ENCODE results near the gene DTX3L. TPM values are rescaled to one million over a fixed set of nuclear protein-coding genes. Genes with fewer than 3 reads are reported as not detected.

DTX3L gene
- total RNA-seq, 1 experiment from 2014 or later = 17.3 TPM

- no peaks in the 10 kb centered on the region for H3K27me3 Mint-ChIP-seq (ENCODE audit: insufficient read depth, unreplicated experiment)
- BruUV-seq (replicated peaks) = no TSS peak
- peaks cover 6% of the 10 kb centered on the region for H3K36me3 Mint-ChIP-seq (ENCODE audit: insufficient read depth, unreplicated experiment)
Observed at GRCh38 chr3:122516846-122517360, 47.2 kb upstream of the DTX3L start.

DNA sequence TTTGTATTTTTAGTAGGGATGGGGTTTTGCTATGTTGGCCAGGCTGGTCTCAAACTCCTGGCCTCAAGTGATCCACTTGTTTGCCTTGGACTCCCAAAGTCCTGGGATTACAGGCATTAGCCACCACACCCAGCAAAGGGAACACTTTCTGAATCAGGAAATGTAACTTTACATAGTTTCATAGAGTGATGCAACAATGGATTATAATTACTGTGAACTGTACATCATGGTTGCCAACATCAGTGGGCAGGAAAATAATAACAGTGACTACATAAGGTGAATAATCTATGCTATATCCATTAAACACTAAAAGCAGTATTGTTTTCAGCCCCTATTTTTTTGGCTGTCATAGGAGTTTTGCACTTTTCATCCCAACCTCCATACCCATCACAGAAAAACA is 44.4 kb upstream of the DTX3L start:
- no peak for TF ChIP-seq CTCF (IDR thresholded peaks at IDR 0.05; ENCODE audit: insufficient read depth in 1 of 2, low read depth in 1 of 2, low read length in 1 of 2, severe bottlenecking in 1 of 2, unreplicated experiment in 1 of 2)
- Mint-ChIP-seq H3K27me3 (ENCODE audit: insufficient read depth, unreplicated experiment) (no peaks in the 10 kb centered on the region), H3K36me3 (ENCODE audit: insufficient read depth, unreplicated experiment) (no peaks in the 10 kb centered on the region), H3K4me1 (ENCODE audit: low read depth, unreplicated experiment) (peaks cover 5% of the 10 kb centered on the region), H3K9me3 (ENCODE audit: unreplicated experiment) (no peaks in the 10 kb centered on the region), H3K4me3 (ENCODE audit: unreplicated experiment) (no peak overlapping the region), H3K27ac (ENCODE audit: unreplicated experiment) (no peak overlapping the region)
- H3K4me3 ChIP-seq (ENCODE audit: low read depth, low read length) = no peak overlapping the region
- DNase-seq = no peak
- no peaks in the 10 kb centered on the region for H3K9me3 ChIP-seq
- ChIA-PET CTCF (no interaction called here), POLR2A (no interaction called here)
- BruUV-seq (replicated peaks) = no TSS peak
- no peaks in the 10 kb centered on the region for H3K4me1 ChIP-seq
- no peaks in the 10 kb centered on the region for H3K36me3 ChIP-seq (ENCODE audit: control insufficient read depth, insufficient read depth, low read length)
- no peaks in the 10 kb centered on the region for H3K27me3 ChIP-seq (replicated peaks; ENCODE audit: control insufficient read depth, insufficient read depth, low read length)
- intact Hi-C loops (cut with micrococcal nuclease; ENCODE audit: unreplicated experiment) = no loop called here

More at GRCh38 chr3:122516846-122517360, 47.2 kb upstream of the DTX3L start:
- H3K4me1 ChIP-seq = peaks cover 7% of the 10 kb centered on the region; the same call in 1 of the 2 replicates
- ChIA-PET POLR2A (no interaction called here), CTCF (no interaction called here)
- Mint-ChIP-seq H3K27ac (ENCODE audit: unreplicated experiment) (no peak overlapping the region), H3K9me3 (ENCODE audit: unreplicated experiment) (no peaks in the 10 kb centered on the region), H3K4me3 (ENCODE audit: unreplicated experiment) (no peak overlapping the region), H3K4me1 (ENCODE audit: low read depth, unreplicated experiment) (peaks cover 12% of the 10 kb centered on the region)
- no peak for DNase-seq
- H3K27me3 ChIP-seq (replicated peaks; ENCODE audit: control insufficient read depth, insufficient read depth, low read length) = no peaks in the 10 kb centered on the region
- TF ChIP-seq CTCF (IDR thresholded peaks at IDR 0.05; ENCODE audit: insufficient read depth in 1 of 2, low read depth in 1 of 2, low read length in 1 of 2, severe bottlenecking in 1 of 2, unreplicated experiment in 1 of 2) = no peak
- no peaks in the 10 kb centered on the region for H3K36me3 ChIP-seq (ENCODE audit: control insufficient read depth, insufficient read depth, low read length)
- intact Hi-C loops (cut with micrococcal nuclease; ENCODE audit: unreplicated experiment) = no loop called here
- no peak overlapping the region for H3K4me3 ChIP-seq (ENCODE audit: low read depth, low read length)
- H3K9me3 ChIP-seq = no peaks in the 10 kb centered on the region

DNA sequence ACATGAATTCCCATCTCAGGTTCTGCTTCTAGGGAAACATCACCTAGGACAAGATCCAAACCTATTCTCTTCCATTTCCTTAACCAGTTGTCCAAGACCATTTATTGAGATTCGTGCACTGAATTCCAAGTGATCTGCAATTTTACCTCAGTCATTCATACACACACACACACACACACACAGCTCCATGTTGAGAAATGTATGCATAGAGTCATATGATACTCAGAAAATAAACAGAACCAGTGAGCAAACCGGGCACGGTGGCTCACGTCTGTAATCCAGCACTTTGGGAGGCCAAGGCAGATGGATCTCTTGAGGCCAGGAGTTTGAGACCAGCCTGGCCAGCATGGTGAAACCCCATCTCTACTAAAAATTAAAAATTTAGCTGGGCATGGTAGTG is 43.3 kb upstream of the DTX3L start:
- Mint-ChIP-seq H3K9me3 (ENCODE audit: unreplicated experiment) (no peaks in the 10 kb centered on the region), H3K36me3 (ENCODE audit: insufficient read depth, unreplicated experiment) (no peaks in the 10 kb centered on the region), H3K4me3 (ENCODE audit: unreplicated experiment) (no peak overlapping the region), H3K27ac (ENCODE audit: unreplicated experiment) (no peak overlapping the region), H3K4me1 (ENCODE audit: low read depth, unreplicated experiment) (no peaks in the 10 kb centered on the region), H3K27me3 (ENCODE audit: insufficient read depth, unreplicated experiment) (no peaks in the 10 kb centered on the region)
- BruUV-seq (replicated peaks) = no TSS peak
- ChIA-PET POLR2A (no interaction called here), CTCF (no interaction called here)
- DNase-seq = no peak
- H3K27me3 ChIP-seq (replicated peaks; ENCODE audit: control insufficient read depth, insufficient read depth, low read length) = no peaks in the 10 kb centered on the region
- no peaks in the 10 kb centered on the region for H3K36me3 ChIP-seq (ENCODE audit: control insufficient read depth, insufficient read depth, low read length)
- H3K9me3 ChIP-seq = no peaks in the 10 kb centered on the region
- H3K4me3 ChIP-seq (ENCODE audit: low read depth, low read length) = no peak overlapping the region
- no peak for TF ChIP-seq CTCF (IDR thresholded peaks at IDR 0.05; ENCODE audit: insufficient read depth in 1 of 2, low read depth in 1 of 2, low read length in 1 of 2, severe bottlenecking in 1 of 2, unreplicated experiment in 1 of 2)
- H3K4me1 ChIP-seq = no peaks in the 10 kb centered on the region
- intact Hi-C loops (cut with micrococcal nuclease; ENCODE audit: unreplicated experiment) = no loop called here

All from Caco-2 (cell line).